ENCODE measurements around the gene TMEM132C. TPM values are rescaled to one million over a fixed set of nuclear protein-coding genes. Genes with fewer than 3 reads are reported as not detected.

The TMEM132C gene
- total RNA-seq, 4 donors from 2014 or later, result 0.13 to 7.6 (median 0.37) TPM

DNA sequence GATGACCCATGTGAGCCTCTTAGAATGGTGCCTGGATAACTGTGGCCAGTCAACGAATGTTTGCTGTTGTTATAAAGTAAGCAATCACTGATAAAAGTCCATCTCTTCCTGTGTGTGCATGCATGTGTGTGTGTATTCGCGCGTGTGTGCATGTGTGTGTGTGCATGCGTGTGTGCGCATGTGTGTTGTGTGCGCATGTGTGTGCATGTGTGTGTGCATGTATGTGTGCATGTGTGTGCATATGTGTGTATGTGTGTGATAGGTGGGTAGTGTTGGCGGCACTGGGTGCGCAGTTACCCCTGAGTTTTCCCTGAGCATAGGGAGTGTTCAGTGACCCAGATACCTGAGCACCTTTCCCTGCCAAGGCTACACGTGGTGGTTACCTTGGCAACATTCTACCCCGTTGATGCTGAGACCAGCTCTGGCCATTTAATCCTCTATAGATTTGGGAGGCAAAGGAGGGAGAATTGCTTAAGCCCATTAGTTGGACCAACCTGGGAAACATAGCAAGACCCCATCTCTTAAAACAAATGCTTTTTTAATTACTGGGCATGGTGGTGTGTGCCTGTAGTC, 419.0 kb downstream of the TMEM132C start:
- DNase-seq, result no peak
- intact Hi-C loops (cut with DNase I), result no loop called here
- Histone ChIP-seq H3K27me3 (no peaks in the 10 kb centered on the region), H3K9me3 (no peaks in the 10 kb centered on the region), H3K27ac (no peak overlapping the region), H3K4me3 (no peak overlapping the region), H3K36me3 (no peaks in the 10 kb centered on the region), H3K4me1 (peaks cover 0 to 5% (median 0%) of the 10 kb centered on the region in 3 donors)
- 85 to 86% methylated on average over 11 of the region's 11 CpGs for WGBS, 2 donors
- TF ChIP-seq POLR2A (IDR thresholded peaks at IDR 0.05), result no peak
- TF ChIP-seq, protein P1, sequence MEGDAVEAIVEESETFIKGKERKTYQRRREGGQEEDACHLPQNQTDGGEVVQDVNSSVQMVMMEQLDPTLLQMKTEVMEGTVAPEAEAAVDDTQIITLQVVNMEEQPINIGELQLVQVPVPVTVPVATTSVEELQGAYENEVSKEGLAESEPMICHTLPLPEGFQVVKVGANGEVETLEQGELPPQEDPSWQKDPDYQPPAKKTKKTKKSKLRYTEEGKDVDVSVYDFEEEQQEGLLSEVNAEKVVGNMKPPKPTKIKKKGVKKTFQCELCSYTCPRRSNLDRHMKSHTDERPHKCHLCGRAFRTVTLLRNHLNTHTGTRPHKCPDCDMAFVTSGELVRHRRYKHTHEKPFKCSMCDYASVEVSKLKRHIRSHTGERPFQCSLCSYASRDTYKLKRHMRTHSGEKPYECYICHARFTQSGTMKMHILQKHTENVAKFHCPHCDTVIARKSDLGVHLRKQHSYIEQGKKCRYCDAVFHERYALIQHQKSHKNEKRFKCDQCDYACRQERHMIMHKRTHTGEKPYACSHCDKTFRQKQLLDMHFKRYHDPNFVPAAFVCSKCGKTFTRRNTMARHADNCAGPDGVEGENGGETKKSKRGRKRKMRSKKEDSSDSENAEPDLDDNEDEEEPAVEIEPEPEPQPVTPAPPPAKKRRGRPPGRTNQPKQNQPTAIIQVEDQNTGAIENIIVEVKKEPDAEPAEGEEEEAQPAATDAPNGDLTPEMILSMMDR (IDR thresholded peaks at IDR 0.05), result no peak

DNA sequence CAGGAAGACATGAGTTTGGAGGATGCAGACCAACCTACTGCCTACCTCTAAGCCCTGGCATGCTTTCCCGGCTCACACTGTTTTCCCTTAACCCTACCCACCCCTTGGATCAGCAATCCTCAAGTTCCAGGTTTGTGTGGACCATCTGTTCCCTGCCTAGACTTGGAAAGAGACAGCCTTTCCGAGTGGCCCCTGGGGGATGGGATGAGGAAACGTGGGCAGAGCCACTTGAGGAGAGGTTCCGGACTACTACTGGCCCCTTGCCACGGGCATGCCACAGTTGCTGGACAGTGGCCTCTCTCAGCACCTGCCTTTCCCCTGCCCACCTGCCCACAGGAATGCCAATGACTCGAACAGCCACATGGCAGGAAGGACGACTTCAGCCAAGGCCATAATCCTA, 420.9 kb downstream of the TMEM132C start:
- 40 to 74% methylated on average over 1 to 3 of the region's 7 CpGs for WGBS, 2 donors

DNA sequence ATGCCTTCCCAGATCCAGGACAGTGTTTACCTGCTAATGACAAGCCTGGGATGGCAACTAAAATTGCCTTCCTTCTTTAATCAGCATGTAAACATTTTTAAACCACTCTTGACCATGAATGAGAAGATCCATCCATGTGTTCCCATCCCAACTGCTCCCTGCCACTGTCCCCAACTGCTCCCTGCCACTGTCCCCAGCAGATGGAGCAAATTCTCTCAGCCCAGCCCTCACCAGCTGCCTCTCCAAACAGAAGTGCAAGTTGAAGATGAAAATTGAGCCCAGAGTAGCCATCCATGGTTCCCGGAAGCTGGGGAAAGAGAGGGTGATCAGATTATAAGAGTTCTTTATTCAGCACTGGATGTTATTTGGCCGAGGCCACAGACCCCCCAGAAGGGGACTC, 423.7 kb downstream of the TMEM132C start:
- intact Hi-C loops (cut with DNase I), result no loop called here
- WGBS, 2 donors, result 38 to 52% methylated on average over 1 to 2 of the region's 2 CpGs
- H3K9me3 ChIP-seq, result no peaks in the 10 kb centered on the region

More for the DNA sequence above, 420.9 kb downstream of the TMEM132C start:
- DNase-seq, result no peak
- peaks cover 0 to 5% (median 0%) of the 10 kb centered on the region in 3 donors for H3K4me1 ChIP-seq
- TF ChIP-seq, protein P1 (IDR thresholded peaks at IDR 0.05), result no peak
- TF ChIP-seq POLR2A (IDR thresholded peaks at IDR 0.05), result no peak
- H3K27ac ChIP-seq, result peak overlapping the region in 2 of 4 donors; percentile 30 to 44
- no peaks in the 10 kb centered on the region for H3K27me3 ChIP-seq
- H3K36me3 ChIP-seq, result no peaks in the 10 kb centered on the region
- intact Hi-C loops (cut with DNase I), result no loop called here
- H3K4me3 ChIP-seq, result no peak overlapping the region
- no peaks in the 10 kb centered on the region for H3K9me3 ChIP-seq

DNA sequence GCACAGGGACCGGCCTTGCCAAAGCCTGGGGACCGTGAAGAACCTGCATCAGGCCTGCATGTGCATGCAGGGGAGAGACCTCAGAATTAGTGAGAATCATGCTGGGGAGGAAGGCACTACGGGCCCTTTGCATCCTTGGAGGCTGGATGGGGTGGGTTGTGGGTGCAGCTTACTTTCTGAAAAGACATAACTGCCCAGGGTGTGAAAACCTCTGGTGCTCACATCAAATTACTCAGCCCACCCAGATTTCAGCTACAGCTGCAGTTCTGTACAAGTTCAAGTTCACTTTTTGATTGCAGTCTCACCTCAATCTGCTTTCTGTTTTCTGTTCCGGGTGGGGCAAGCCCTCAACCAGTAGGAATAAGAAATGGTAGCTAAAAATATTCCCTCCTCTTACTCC, 426.1 kb downstream of the TMEM132C start:
- 60 to 81% methylated on average over 4 of the region's 4 CpGs for WGBS, 2 donors
- H3K9me3 ChIP-seq, result no peaks in the 10 kb centered on the region
- no peak overlapping the region for H3K4me3 ChIP-seq
- H3K27ac ChIP-seq, result no peak overlapping the region
- intact Hi-C loops (cut with DNase I), result no loop called here
- no peaks in the 10 kb centered on the region for H3K27me3 ChIP-seq
- no peaks in the 10 kb centered on the region for H3K36me3 ChIP-seq
- H3K4me1 ChIP-seq, result no peaks in the 10 kb centered on the region
- TF ChIP-seq, protein P1 (IDR thresholded peaks at IDR 0.05), result no peak
- no peak for TF ChIP-seq POLR2A (IDR thresholded peaks at IDR 0.05)
- DNase-seq, result no peak

More for the DNA sequence above, 423.7 kb downstream of the TMEM132C start:
- Histone ChIP-seq H3K4me1 (no peaks in the 10 kb centered on the region), H3K36me3 (no peaks in the 10 kb centered on the region), H3K27me3 (no peaks in the 10 kb centered on the region), H3K4me3 (no peak overlapping the region), H3K27ac (no peak overlapping the region)
- DNase-seq, result no peak
- no peak for TF ChIP-seq POLR2A (IDR thresholded peaks at IDR 0.05)
- TF ChIP-seq, protein P1 (IDR thresholded peaks at IDR 0.05), result no peak

DNA sequence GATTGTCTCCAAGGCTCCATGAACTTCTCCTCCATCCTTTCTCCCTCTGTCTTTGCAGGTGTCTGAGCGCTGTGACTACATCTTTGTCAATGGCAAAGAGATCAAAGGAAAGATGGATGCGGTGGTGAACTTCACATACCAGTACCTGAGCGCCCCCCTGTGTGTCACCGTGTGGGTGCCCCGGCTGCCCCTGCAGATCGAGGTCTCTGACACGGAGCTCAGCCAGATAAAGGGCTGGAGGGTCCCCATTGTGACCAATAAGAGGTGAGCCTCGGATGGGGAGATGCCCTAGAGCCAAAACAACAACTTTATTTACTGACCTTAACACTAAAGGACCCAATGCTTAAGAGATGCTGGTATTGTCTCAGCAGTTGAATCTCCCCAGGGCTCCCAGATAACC, 426.8 kb downstream of the TMEM132C start:
- no peaks in the 10 kb centered on the region for H3K9me3 ChIP-seq
- H3K4me1 ChIP-seq, result no peaks in the 10 kb centered on the region
- intact Hi-C loops (cut with DNase I), result no loop called here
- no peak overlapping the region for H3K27ac ChIP-seq
- no peaks in the 10 kb centered on the region for H3K36me3 ChIP-seq
- H3K27me3 ChIP-seq, result no peaks in the 10 kb centered on the region
- no peak overlapping the region for H3K4me3 ChIP-seq
- DNase-seq, result no peak
- no peak for TF ChIP-seq POLR2A (IDR thresholded peaks at IDR 0.05)
- TF ChIP-seq, protein P1 (IDR thresholded peaks at IDR 0.05), result no peak
- 47 to 84% methylated on average over 2 to 8 of the region's 8 CpGs for WGBS, 2 donors

All from esophagus squamous epithelium (tissue), 5 donors.